ENCODE results near the gene RBBP8NL.

RBBP8NL gene

DNA sequence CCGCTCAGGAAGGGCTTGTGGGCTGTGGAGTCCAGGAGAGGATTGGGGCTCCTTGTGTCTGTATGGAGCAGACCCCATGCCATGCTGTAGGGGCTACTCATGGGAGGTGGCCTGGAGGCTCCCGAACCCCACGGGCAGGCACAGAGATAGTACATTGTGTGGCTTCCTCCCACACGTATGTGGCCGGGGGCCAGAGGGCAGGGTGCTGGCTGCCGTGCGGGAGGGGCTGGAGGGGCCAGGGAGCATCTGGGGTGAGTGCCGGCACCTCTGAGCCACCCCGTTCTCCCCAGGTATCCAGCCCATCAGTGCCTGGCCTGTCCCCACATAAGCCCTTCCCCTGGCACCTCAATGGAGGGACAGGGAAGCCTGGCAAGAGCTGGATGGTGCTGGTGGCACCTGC, 7.6 kb downstream of the RBBP8NL start:
- no peak for DNase-seq

DNA sequence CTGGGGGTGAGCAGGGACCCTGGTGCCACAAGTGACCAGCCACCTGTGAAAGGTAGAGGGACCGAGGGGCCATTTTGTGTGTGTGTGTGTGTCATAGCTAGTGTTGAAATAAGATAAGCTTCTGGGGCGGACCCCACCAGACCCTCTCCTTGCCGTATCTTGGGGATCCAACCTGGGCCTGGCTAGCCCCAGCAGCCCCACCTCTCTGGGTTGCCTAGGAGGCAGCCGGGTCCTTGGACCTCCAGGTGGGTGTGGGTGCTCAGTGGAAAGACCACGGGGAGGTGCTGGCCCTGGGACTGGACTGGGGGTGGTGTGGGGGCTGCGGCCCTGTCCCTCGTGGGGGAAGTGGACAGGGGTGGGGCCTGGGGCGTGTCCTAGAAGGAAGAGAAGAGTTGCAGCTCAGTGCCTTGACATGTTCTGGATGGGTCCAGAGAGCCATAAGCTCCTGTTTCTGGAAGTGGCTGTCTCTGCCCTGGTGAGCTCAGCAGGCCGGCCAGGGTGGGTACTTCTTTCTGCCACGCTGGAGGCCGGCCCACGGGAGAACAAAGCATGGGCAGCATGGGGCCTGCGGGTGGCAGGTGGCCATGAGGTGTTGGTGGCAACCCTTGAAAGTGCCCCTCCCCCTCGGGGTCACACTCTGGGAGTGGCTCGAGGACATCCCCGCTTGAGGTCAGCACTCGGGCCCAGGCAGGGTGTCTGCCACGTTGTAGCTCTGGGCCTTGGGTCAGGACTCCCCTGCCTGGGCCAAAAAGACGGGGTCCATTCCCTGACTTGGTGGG, 8.4 kb downstream of the RBBP8NL start:
- no peak for DNase-seq

DNA sequence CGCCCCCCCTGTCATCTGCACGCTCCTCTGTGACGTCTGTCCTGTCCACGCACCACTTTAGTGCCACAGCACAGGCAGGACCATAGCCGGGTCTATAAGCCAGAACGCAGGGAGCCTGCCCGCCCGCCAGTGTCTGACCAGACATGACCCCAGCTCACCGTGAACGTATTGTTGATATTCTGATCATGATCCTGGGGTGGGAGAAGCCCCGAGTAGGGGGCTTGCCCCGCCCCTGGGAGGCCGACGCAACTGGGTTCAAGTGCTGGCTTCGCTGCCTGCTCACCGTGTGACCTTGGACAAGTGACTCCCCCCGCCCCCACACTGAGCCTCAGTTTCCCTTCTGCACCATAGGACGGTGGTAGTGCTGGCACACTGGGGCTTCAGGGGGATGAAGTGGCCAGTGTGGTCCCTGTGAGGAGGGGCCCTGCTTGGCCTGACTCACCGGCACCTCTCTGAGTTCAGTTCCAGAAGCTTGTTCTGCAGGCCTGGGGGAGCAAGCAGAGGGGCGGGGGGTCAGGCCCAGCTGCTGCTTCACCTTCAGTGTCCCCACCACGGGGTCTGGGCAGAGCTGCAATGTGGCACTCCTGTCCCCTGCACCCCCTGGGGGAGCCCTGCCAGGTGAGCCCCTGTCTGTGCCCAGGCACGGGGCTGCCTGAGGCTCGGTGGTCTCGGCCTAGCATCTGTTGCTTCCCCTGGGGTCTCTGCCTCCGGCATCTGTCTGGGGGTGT, 9.2 kb downstream of the RBBP8NL start:
- DNase-seq, result no peak

DNA sequence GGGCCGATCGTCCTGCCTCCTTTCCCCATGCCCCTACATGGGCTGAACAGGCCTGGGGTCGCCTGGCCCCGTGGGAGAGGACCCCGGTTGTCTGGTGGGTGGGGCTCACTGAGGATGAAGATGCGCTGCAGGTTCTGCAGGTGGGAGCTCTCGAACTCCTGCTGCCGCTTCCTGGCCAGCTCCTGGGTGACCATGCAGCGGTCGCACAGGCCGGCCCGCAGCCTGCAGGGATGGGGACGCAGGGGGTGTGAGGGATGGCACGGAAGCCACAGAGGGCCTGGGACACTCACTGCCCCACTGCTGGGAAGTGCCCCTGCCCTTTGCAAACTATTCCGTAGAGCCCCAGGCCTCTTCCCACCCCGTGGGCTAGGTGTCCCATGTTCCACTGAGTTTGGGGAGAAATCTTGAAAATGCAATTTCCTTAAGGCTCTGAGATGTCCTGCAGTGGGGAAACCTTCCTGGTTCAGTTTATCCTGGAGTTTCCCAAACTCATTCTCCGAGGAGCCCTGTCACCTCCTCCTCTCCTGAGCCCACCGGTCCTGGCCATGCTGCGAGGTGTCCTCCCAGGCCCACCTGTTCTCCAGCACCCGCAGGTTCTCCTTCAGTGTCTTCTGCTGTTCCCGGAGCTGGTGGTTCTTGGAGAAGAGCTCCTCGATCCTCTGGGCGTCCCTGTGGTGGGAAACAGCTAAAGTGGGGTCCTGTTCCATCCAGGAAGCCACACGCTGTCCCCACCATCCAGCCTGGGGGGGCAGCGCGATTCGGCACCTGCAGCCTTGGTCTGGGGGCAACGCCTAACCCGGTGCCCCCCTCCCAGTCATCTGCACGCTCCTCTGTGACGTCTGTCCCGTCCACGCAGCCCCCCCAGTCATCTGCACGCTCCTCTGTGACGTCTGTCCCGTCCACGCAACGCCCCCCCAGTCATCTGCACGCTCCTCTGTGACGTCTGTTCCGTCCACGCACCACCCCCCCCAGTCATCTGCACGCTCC, 10.4 kb downstream of the RBBP8NL start:
- no peak for DNase-seq

DNA sequence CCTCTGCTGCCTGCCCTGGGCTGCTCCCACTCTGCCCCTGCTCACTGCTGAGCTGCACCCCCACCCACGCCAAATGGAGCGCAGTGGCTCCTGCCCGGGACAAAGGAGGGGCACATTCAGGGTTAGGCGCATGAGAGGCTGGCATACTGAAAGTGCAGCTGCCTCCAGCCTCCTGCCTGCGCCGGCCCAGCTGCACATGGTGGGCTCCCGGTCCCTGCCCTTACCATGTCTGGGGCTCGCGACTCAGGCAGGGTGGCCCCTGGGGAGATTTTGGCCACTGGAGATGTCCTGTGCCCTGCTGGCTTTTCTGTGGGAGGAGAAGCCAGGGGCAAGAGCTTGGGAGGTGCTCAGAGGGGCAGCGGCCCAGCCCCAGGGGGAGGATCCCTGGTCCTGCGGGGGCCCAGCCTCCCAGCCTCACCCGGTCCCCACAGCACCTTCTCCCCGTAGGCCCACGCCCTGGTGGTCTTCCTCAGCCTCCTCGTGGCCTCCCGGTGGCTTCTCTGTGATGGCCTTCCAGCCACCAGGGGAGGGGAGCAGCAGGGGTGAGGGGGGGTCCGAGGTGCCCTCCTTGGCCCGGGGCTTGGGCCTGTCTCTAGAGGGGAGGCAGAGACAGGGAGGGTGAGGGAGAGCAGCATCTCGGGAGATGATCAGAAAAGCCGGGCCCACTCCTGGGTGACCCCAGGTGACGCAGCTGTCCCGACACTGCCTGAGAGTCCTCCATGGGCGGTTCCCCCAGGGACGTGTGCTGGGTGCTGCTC, 11.8 kb downstream of the RBBP8NL start:
- DNase-seq, result no peak

DNA sequence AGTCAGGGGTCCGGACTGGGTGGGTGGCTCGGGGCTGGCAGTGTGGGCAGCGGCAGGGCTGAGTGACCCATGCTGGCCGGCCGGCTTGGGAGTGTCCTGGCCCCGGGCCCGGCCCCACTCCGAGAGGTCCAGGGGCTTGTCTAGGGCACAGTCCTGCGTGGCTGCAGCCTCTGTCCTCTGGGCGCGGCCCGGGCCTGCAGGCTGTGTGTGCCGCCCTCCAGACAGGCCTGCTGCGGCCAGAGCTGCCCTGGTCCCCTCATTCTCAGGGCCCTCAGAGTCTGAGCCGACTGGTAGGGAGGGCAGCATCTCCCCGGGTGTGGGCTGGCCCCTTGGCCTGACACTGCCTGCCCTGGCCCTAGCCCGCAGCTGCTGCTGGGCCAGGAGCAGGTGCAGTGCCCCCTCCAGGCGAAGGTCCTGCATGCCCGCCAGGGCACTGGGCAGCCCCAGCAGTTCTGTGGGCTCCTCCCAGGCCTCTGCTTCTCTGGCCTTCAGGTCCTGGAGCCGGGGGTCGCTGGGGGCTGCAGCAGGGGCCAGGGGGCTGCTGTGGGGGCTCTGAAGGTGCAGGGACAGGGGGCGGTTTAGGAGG, 13.3 kb downstream of the RBBP8NL start:
- DNase-seq, result no peak

DNA sequence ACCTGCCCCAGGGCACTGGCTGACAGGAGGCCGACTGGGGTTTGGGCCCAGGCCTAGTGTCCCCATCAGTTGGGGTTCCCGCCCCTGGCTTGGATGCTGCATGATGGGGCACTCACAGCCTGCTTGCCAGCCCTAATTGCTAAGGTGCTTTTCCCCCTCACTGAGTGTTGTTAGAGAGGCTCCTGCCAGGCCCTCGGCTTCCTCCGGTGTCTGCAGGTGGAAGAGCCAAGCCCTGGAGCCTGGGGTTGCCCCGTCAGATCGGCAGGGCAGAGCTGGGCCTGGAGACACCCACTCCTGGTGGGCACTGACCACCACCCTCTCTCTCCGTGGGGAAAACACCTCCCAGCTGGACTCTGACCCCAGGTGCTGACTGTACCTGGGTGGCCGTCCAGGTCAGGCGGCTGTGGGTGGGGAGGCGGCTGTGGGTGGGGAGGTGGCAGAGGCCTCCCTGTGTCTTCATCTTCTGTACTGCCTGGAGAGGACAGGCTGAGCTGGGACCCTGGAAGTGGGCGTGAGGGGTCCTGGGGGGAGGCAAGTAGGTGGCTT, 14.2 kb downstream of the RBBP8NL start:
- DNase-seq, result no peak

DNA sequence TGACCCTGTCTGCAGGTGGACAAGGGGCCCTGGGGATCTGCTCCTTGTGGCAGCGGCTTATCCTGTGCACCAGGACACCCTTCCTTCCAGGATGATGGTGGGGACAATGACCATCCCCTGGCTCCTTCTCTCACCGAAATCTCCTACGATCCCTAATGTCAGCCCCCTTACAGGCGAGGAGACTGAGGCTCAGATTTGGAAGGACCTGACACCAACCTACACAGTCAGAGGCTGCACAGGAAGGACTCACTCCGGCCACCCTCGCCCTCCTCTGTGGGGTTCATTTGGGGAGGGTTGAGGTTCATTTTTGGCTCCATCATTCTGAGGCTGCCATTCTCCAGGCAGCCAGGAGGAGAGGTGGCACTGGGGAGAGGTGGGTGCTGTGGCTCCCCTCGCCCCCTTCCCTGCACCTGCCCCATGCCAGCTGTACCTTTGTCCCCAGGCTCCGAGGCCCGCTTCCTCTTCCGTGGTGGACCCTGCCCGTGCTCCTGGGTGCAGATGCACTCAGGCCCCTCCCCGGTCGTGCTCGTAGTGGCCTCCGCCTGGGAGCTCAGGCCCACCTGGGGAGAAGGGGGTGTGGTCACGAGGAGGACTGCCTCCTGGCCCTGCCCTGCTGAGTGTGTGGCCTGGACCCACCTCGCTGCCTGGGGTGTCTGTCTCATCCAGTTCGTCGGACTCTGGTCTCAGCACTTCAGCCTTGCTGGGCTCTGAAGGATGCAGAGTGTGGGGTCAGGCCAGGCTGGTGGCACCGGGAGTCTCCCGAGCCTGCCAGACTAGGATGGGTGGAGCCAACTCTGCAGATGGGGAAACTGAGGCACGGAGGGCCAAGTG, 14.9 kb downstream of the RBBP8NL start:
- no peak for DNase-seq

DNA sequence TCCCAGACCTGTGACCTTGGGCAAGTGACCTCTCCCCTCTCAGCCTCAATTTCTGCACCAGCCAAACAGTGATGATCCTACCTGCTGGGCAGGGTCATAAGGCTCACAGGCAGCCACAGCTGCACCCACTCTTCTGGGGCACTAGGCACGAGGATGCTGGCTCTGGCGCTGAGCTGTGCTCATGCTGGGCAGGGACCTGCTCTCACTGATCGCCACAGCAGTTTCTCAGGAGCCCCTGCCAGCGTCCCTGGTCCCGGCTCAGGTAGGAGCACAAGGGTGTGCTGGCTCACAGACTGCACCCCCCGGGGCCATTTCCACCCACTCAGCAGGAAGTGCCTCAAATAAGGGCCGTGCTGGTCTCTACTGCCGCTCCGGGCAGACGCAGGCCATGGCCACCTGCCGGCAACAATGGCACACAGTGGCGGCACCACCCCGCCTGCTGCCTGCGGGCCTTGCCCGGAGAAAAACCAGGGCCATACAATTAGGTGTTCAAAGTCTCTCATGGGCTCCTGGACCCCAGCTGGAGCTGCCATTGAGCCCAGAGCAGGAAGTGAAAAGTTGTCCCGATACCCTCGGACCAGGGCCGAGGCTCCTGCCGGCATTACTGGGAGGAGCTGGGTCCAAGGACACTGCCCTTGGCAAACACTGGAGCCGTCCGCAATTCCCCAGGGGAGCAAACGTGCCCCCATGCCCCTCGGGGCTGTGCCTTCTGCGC, 15.7 kb downstream of the RBBP8NL start:
- DNase-seq, result no peak

DNA sequence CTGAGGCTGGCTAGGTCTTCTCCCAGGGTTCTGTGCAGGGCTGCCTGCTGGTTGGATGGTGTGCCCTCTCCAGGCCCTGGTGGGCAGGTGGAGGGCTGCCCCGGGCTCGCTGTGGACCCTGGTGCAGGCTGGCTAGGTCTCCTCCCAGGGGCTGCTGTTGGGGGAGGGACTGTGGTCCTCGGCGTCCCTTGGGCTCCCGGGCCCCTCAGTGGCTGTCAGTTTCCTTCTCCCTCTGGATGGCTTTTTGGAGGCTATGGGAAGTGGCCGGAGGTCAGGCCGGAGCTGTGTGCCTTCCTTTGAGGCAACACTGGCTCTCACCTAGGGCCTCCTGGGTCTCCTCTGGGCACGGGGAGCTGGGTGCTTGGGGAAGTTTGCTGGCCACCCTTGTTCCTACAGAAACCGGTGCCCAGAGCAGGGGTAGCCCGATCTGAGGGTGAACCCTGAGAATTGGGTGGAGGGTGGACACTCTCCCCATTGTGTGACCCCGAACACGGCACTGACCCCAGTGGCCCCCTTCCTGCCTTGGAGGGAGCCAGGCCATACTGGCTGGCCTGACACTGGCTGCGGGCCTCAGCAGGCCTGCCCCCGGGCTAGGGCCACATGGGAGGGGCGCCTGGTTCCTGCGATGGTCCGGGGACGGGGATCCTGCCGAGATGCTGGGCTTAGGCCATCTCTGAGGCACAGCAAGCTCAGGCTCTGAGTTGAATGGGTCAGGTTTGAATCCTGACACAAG, 16.4 kb downstream of the RBBP8NL start:
- DNase-seq, result no peak

DNA sequence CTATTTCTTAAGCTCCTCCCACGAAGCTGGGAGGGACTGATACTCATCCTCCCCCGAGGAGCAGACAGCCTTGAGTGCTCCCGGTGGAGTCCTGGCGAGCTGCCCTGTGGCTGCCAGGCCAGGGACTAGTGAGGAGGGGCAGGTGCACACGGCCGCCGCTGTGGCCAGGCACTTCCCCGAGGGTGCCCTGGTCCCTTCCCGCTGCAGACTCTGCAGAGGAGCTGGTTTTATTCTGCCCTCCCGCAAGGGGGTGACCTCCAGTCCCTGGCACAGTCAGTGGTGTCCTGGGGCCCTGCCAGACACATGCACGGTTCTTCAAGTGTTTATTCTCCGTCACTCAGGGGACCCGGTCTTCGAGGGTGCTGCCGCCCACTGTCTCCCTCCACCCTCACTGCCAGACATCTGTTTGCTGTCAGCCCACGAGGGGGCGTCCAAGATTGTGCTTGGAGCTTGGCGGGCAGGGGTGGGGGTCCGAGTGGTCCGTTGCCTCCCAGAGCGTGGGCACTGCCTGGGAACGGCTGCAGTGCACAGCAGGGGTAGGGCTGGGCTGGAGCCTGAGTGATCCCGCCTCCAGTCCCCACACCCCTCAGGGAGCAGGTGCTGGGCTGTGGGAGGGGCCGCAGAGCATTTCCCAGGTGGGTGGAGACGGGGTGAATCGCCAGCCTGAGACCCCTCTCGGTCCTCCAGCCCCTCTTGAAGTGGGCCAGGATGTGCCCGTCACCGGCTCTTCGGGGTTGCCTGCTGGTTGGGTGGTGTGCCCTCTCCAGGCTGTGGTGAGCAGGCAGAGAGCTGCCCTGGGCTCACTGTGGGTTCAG, 17.2 kb downstream of the RBBP8NL start:
- DNase-seq, result peak; percentile 62

DNA sequence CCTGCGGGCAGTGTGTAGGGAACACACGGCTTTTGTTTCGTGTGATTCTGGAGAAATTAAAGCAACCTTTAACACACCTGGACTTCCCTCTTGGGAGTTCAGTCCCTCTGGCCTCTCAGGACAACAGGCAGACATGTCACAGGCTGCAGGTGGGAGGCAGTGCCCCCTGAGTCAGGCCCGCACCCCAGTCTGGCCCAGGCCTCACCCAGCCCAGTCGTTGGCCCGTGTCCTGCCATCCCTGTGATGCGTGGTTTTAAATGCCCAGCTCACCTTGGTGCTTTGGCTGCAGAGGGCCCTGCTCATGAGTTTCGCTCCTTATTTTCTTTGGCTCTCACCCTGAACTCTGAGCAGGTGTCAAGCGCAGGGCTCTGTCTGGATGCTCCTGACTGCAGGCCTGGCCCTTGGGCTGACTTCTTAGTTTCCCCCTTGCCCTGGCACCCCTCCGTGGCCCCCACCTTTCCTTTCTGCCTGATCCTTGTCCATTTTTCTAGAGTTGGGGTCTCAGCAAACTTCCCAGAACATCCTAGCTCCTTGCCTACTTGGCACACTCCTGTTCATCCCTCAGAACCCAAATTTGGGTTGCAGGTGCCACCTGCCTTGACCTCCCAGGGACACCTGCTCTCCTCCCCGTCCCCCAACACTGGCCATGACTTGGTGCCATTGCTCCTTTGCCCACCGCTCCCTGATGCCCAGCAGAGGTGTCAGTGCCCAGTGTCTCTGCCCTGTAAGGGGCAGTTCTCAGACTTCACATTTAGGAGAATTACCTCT, 18.1 kb downstream of the RBBP8NL start:
- DNase-seq, result no peak

DNA sequence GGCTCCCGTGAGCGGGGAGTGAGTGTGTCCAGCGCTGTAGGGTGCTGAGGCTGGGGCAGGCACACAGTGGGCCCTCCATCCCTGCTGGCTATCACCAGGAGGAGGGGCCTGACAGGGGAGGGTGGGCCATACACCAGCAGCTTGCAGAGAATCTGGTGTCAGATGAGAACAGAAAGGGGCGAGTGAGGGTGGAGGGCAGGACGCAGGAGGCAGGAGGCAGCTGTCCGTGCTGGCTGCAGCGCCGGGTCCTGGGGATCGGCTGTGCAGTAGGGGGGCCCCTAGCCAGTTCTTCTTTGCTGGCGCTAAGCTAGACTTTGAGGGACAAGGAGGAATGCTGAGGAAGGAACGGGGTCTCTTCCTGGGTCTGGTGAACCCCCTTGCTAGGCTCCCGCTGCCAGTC, 18.7 kb downstream of the RBBP8NL start:
- DNase-seq, result no peak

DNA sequence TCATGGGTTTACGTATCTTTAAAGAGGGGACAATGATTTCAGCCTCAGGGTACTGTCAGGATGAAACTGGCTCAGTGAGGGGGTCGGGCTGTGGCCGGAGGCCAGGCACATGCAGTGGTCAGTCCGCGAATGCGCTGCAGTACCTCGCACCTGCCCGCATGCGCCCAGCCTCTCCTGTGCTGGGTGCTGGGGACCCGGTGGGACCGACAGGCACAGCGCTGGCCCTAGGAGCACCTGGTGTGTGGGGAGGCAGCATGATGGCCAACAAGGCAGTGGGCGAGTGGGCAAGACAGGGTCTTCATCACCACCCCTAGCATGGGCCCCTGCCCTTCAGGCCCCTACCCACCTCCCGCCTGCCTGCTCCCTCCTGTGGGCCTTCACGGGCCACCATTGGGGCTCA, 19.3 kb downstream of the RBBP8NL start:
- no peak for DNase-seq

DNA sequence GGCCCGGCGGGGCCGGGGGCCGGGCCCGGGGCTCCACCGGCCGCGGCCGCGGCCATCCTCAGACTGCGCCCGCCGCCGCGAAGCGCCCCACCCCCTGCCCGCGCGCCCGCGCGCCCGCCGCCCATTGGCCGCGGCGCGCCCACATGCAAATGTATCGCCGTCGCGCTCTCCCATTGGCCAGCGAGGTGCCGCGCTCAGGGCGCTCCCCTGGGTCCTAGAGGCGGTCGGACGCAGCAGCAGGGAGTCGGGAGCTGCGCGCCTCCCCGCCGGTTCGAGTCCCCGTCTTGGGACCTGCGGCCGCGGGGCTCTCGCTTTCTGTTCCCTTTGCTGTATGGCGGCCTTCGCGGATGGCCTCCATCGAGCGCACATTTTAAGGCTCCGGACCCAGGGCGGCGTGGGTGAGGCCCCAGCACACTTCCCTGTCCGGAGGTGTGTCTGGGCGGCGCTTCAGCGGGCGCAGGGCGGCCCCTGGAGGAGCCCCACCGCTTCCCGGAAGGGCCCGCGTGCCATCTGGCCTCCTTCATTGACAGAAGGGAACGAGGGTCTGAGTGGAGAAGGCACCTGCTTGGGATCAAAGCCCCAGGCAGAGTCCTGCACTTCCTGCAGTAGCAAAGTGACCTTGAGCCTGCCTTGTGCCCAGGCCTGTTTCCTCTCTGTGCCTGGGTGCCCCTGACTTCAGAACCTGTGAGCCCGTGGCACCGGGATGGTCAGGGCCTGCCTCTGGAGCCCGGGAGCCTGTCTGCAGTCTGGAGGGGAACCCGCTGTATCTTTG, 19.9 kb downstream of the RBBP8NL start, which contains the start of gene CABLES2:
Gene CABLES2, minus strand, starts transcription at position 65 of the 772 bp plus-strand sequence. Its CDS starts 9 bp downstream, at position 56.
- peak; percentile 92 for DNase-seq

DNA sequence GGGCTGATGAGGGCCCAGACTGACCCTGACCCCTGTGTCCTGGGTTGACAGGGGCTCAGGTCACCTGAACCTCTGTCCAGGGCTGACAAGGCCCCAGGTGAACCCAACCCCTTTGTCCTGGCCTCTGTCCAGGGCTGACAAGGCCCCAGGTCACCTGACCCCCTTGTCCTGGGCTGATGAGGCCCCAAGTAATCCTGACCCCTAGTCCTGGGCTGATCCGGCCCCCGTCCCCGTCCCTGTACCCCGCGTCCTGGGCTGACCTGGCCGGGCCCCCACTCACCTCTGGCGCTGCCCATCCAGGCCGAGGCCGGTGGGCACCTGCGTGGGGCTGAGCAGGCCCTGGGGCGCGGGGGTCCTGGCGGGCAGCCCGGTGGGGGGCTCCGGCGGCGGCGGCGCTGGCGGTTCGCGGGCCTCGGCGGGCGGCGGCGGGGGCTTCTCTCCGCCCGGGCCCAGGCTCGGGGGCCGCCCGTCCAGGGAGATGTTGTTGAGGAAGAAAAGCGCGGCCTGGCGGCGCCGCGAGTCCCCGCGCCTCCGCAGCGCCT, 20.6 kb downstream of the RBBP8NL start:
- DNase-seq, result no peak

Data from stimulated activated CD8-positive, alpha-beta memory T cell treated with anti-CD3 and anti-CD28 coated beads, Interleukin-4, amount 100 ng/mL, for 48 hours (primary cell).